ENCODE results near the gene AP5Z1. TPM values are rescaled to one million over a fixed set of nuclear protein-coding genes. Genes with fewer than 3 reads are reported as not detected.

The AP5Z1 gene, protein sequence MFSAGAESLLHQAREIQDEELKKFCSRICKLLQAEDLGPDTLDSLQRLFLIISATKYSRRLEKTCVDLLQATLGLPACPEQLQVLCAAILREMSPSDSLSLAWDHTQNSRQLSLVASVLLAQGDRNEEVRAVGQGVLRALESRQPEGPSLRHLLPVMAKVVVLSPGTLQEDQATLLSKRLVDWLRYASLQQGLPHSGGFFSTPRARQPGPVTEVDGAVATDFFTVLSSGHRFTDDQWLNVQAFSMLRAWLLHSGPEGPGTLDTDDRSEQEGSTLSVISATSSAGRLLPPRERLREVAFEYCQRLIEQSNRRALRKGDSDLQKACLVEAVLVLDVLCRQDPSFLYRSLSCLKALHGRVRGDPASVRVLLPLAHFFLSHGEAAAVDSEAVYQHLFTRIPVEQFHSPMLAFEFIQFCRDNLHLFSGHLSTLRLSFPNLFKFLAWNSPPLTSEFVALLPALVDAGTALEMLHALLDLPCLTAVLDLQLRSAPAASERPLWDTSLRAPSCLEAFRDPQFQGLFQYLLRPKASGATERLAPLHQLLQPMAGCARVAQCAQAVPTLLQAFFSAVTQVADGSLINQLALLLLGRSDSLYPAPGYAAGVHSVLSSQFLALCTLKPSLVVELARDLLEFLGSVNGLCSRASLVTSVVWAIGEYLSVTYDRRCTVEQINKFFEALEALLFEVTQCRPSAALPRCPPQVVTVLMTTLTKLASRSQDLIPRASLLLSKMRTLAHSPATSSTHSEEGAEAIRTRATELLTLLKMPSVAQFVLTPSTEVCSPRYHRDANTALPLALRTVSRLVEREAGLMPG
- 10 to 100 TPM; 21.6 to 24.1 TPM for total RNA-seq

DNA sequence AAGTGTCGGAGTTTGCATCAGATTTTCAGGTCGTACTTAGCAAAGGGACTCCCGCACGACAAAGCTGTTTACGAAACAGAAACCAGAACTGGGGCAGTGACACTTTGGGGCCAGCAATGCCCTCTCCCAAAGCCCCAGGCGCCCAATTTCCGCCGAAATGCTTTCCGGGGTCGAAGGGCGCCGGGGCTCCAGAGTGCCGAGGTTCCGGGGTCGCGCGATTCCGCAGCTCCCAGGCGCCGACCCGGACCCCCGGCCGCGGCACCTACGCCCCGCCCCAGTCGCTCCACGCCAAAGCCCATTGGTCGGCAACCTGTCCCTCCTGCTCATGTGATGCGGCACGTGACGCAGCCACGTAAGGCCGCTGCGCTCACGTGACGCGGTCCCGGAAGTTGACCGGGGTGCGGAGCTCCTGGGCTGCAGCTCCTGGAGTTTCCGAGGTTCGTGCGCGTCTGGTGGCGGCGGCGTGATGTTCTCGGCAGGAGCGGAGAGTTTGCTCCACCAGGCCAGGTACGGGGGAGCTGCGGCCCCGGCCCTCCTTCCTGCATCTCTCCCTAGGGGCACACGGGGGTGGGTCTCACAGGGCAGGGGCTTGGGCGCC is at the start of gene AP5Z1:
AP5Z1 (plus strand) TSS at position 374 of the 598 bp plus-strand sequence; CDS start at position 467, 93 bp downstream.
- DNase-seq, result peak; percentile 96
- intact Hi-C loops (cut with micrococcal nuclease), result loop anchor here (1.0 to 2.0 kb wide), 4 partner anchors 17 to 134 kb away; no protein-coding TSS in a partner anchor
- CTCF ChIA-PET, result interaction anchor here (0.6 to 3.1 kb wide), 8 partner anchors 17 to 199 kb away, joined by 3 to 21 read pairs (median 6); partner anchors contain the start of gene RADIL
- POLR2A ChIA-PET, result interaction anchor here (0.6 to 2.4 kb wide), 14 partner anchors 9 to 366 kb away, joined by 3 to 15 read pairs (median 4); partner anchors contain the start of gene FOXK1
- Mint-ChIP-seq H3K27ac (peak within 1 kb of the TSS; percentile 91), H3K9me3 (no peaks in the 10 kb centered on the region), H3K36me3 (peaks cover 7% of the 10 kb centered on the region), H3K4me1 (ENCODE audit: low read depth) (peaks cover 36% of the 10 kb centered on the region), H3K4me3 (peak within 1 kb of the TSS; percentile 95), H3K27me3 (no peaks in the 10 kb centered on the region)

GRCh38 chr7:4725850-4726450 is 49.5 kb upstream of the AP5Z1 start:
- H3K9me3 Mint-ChIP-seq, result no peaks in the 10 kb centered on the region
- H3K36me3 Mint-ChIP-seq, result no peaks in the 10 kb centered on the region
- CTCF ChIA-PET, result interaction anchor here (1.0 kb wide), 1 partner anchor 29 kb away, joined by 3 read pairs; no protein-coding TSS in a partner anchor
- DNase-seq, result no peak
- POLR2A ChIA-PET, result interaction anchor here (0.7 kb wide), 2 partner anchors 21 to 1506 kb away, joined by 3 read pairs; no protein-coding TSS in a partner anchor
- peak overlapping the region; percentile 28 for H3K27ac Mint-ChIP-seq
- H3K4me1 Mint-ChIP-seq (ENCODE audit: low read depth), result peaks cover 36% of the 10 kb centered on the region
- no peaks in the 10 kb centered on the region for H3K27me3 Mint-ChIP-seq
- peak overlapping the region; percentile 80 for H3K4me3 Mint-ChIP-seq
- intact Hi-C loops (cut with micrococcal nuclease), result loop anchor here (2.0 kb wide), 1 partner anchor 19 kb away; no protein-coding TSS in a partner anchor

GRCh38 chr7:4726566-4726965 is 48.9 kb upstream of the AP5Z1 start:
- Mint-ChIP-seq H3K9me3 (no peaks in the 10 kb centered on the region), H3K4me3 (no peak overlapping the region), H3K4me1 (ENCODE audit: low read depth) (peaks cover 34% of the 10 kb centered on the region), H3K27me3 (no peaks in the 10 kb centered on the region), H3K36me3 (no peaks in the 10 kb centered on the region), H3K27ac (no peak overlapping the region)
- POLR2A ChIA-PET, result interaction anchor here (0.7 kb wide), 1 partner anchor 21 kb away, joined by 3 read pairs; no protein-coding TSS in a partner anchor
- CTCF ChIA-PET, result interaction anchor here (1.0 kb wide), 1 partner anchor 28 kb away, joined by 3 read pairs; no protein-coding TSS in a partner anchor
- intact Hi-C loops (cut with micrococcal nuclease), result no loop called here
- DNase-seq, result no peak

DNA sequence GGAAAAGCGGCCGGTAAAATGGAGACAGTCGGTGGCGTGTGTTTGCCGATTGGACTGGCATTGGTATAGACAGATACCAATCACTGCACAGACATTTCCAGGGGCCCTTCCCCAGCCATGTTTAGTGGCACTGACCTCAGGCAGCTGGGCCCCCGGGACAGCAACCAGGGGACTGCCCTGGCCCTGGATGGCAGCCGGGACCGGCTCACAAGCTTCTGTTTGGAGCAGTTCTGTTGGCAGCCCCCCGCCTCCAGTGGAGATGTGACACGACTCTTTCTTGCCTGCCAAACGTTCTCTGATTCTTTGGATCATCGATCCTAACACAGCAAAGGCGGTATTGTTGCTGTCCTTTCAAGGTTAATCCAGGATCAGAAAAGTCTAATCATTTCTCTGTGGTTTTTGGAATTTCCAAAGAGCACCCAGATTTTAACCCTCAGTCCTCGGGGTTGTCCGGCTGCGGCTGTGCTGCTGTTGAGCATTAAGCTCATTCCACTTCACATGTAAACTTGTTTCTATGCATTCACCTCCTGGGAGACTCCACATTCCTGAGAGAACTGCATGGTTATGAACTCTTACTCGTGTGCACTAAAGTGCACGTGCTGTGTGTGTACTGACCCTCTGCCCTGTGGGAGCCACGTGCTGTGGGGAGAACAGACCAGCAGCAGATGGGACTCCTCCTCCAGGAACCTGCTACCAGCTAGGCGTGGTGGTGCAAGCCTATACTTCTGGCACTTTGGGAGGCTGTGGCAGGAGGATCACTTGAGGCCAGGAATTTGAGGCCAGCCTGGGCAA is 47.3 kb upstream of the AP5Z1 start:
- no peak for DNase-seq
- ChIA-PET POLR2A (no interaction called here), CTCF (interaction anchor here (1.3 kb wide), 1 partner anchor 21 kb away, joined by 3 read pairs; no protein-coding TSS in a partner anchor)
- Mint-ChIP-seq H3K27me3 (no peaks in the 10 kb centered on the region), H3K4me3 (no peak overlapping the region), H3K36me3 (peaks cover 7% of the 10 kb centered on the region), H3K4me1 (ENCODE audit: low read depth) (peaks cover 36% of the 10 kb centered on the region), H3K9me3 (no peaks in the 10 kb centered on the region), H3K27ac (no peak overlapping the region)
- intact Hi-C loops (cut with micrococcal nuclease), result no loop called here

DNA sequence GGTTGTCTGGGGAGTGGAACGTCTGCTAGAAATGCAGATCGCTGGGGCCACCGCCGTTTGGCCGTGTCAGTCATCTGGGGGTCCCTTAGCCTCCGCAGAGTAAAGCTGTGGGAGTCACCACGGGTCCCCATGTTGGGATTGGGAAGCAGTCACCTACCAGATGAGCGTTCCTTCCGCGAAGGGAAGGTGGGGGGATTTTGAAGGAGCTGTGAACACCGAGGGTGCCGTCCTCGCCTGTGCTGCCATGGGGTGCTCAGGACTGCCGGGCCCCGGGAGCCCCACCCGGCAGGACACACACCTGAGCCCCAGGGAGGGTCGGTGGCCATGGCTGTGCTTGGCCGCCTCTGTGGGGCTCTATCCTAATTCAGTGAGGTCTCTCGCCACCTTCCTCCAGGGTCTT is 46.2 kb upstream of the AP5Z1 start:
- Mint-ChIP-seq H3K36me3 (peaks cover 7% of the 10 kb centered on the region), H3K27ac (no peak overlapping the region), H3K4me1 (ENCODE audit: low read depth) (peaks cover 43% of the 10 kb centered on the region), H3K27me3 (no peaks in the 10 kb centered on the region), H3K9me3 (no peaks in the 10 kb centered on the region), H3K4me3 (no peak overlapping the region)
- DNase-seq, result no peak
- intact Hi-C loops (cut with micrococcal nuclease), result no loop called here
- CTCF ChIA-PET, result interaction anchor here (1.3 kb wide), 1 partner anchor 19 kb away, joined by 3 read pairs; no protein-coding TSS in a partner anchor
- POLR2A ChIA-PET, result no interaction called here

GRCh38 chr7:4730276-4730675 is 45.1 kb upstream of the AP5Z1 start:
- peaks cover 34% of the 10 kb centered on the region for H3K4me1 Mint-ChIP-seq (ENCODE audit: low read depth)

GRCh38 chr7:4730971-4731370 is 44.5 kb upstream of the AP5Z1 start:
- no peaks in the 10 kb centered on the region for H3K9me3 Mint-ChIP-seq
- no peak overlapping the region for H3K4me3 Mint-ChIP-seq

More at GRCh38 chr7:4730276-4730675, 45.1 kb upstream of the AP5Z1 start:
- H3K9me3 Mint-ChIP-seq, result no peaks in the 10 kb centered on the region
- no peak overlapping the region for H3K4me3 Mint-ChIP-seq
- POLR2A ChIA-PET, result no interaction called here
- peaks cover 7% of the 10 kb centered on the region for H3K36me3 Mint-ChIP-seq
- no peaks in the 10 kb centered on the region for H3K27me3 Mint-ChIP-seq
- no peak for DNase-seq
- CTCF ChIA-PET, result no interaction called here
- no peak overlapping the region for H3K27ac Mint-ChIP-seq
- intact Hi-C loops (cut with micrococcal nuclease), result no loop called here

DNA sequence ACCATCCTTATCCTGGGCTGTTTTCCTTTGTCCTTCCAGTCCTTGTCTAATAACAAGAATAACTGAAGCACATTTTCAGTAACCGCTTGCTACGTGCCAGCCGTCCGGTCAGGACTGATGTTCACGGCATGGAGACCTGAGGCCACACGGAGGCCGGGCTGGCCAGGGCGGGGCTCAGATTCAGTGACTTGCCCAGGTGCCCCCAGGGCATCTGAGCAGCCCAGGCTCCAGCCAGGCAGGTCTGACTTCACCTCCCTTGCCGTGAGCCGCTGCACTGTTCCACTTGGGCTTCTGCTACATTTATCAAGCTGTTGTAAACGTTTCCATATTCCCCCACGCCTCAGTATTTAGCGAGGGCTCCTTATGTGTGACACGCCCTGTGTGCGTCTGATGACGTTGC is 43.6 kb upstream of the AP5Z1 start:
- H3K36me3 Mint-ChIP-seq, result peaks cover 7% of the 10 kb centered on the region
- no peak for DNase-seq
- H3K27ac Mint-ChIP-seq, result no peak overlapping the region
- POLR2A ChIA-PET, result no interaction called here
- H3K9me3 Mint-ChIP-seq, result no peaks in the 10 kb centered on the region
- no peak overlapping the region for H3K4me3 Mint-ChIP-seq
- H3K27me3 Mint-ChIP-seq, result no peaks in the 10 kb centered on the region
- CTCF ChIA-PET, result no interaction called here
- intact Hi-C loops (cut with micrococcal nuclease), result no loop called here
- peaks cover 25% of the 10 kb centered on the region for H3K4me1 Mint-ChIP-seq (ENCODE audit: low read depth)

More at GRCh38 chr7:4730971-4731370, 44.5 kb upstream of the AP5Z1 start:
- Mint-ChIP-seq H3K4me1 (ENCODE audit: low read depth) (peaks cover 29% of the 10 kb centered on the region), H3K27me3 (no peaks in the 10 kb centered on the region), H3K36me3 (peaks cover 7% of the 10 kb centered on the region), H3K27ac (no peak overlapping the region)
- intact Hi-C loops (cut with micrococcal nuclease), result no loop called here
- no peak for DNase-seq
- ChIA-PET POLR2A (no interaction called here), CTCF (no interaction called here)

- CTCF ChIA-PET, result interaction anchor here (1.1 kb wide), 1 partner anchor 11 kb away, joined by 3 read pairs; no protein-coding TSS in a partner anchor
- DNase-seq, result peak; percentile 34
- intact Hi-C loops (cut with micrococcal nuclease), result no loop called here
- H3K4me1 Mint-ChIP-seq (ENCODE audit: low read depth), result peaks cover 35% of the 10 kb centered on the region
- no peaks in the 10 kb centered on the region for H3K9me3 Mint-ChIP-seq
- no peaks in the 10 kb centered on the region for H3K27me3 Mint-ChIP-seq
- no peak overlapping the region for H3K27ac Mint-ChIP-seq
- peaks cover 7% of the 10 kb centered on the region for H3K36me3 Mint-ChIP-seq
- POLR2A ChIA-PET, result interaction anchor here (0.7 to 0.8 kb wide), 2 partner anchors 10 to 92 kb away, joined by 3 read pairs; no protein-coding TSS in a partner anchor
- no peak overlapping the region for H3K4me3 Mint-ChIP-seq
Observed at GRCh38 chr7:4733936-4734528, 41.4 kb upstream of the AP5Z1 start.

- no peak overlapping the region for H3K27ac Mint-ChIP-seq
- ChIA-PET POLR2A (no interaction called here), CTCF (no interaction called here)
- H3K27me3 Mint-ChIP-seq, result no peaks in the 10 kb centered on the region
- H3K4me3 Mint-ChIP-seq, result no peak overlapping the region
- no peaks in the 10 kb centered on the region for H3K9me3 Mint-ChIP-seq
- H3K36me3 Mint-ChIP-seq, result peaks cover 7% of the 10 kb centered on the region
- intact Hi-C loops (cut with micrococcal nuclease), result no loop called here
- peaks cover 42% of the 10 kb centered on the region for H3K4me1 Mint-ChIP-seq (ENCODE audit: low read depth)
- DNase-seq, result no peak
Observed at GRCh38 chr7:4734587-4735345, 40.7 kb upstream of the AP5Z1 start.
